UCSD-AML1 (cell line): ENCODE measurements around the gene PIK3C2G.

Source experiments
- DNase-seq: peaks from one replicate; lab custom pipeline; 2025; ENCODE audit not compliant: unreplicated experiment; lab: John Stamatoyannopoulos, UW

Gene PIK3C2G

DNA sequence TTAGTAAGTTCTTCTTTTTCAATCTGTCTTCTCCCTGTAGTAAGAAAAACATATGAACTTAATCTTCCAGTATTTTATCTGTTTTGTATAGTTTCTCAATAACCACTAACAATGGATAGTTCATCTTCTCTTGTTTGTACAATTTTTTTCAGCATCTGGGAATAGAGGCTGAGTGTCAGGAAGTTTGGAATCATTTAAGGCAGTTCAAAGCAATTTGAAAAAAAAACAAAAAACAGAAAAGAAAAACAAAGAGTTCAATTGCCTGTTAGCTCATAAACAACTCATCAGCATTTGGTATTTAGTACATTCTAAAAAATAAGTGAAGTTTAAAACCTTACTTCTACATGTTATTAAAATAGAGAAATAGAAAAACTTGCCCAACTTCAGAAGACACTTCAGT, 359.7 kb downstream of the PIK3C2G start:
- DNase-seq = no peak

DNA sequence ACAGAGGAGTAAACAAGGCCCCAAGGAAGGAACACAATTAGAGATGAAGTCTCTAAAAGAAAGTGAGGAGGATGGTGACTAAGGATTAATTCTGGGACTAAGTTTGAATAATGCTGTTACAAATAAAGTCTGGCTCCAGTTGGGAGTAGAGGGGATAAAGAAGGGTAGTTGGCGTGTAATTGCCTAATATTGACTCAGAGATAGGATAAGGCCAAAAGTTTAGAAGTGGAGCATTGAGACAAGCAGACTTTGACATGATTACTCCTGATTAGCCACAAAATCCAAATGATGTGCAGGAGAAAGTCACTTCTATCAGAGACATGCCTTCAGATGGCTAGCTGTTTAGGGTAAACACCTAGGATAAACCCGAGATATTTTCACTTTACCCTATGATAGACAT, 368.1 kb downstream of the PIK3C2G start:
- DNase-seq = no peak

DNA sequence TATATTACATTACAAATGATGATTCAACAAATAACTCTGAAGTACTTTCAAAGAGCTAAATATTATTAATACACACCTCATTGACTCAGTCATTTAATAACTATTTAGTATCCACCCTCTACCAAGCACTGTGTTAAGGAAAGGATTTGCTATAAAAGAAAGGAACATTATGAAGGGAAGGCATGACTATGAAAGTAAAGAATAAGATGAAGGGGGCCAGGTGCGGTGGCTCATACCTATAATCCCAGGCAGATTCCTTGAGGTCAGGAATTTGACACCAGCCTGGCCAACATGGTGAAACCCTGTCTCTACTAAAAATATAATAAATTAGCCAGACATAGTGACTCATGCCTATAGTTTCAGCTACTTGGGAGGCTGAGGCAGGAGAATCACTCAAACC, 368.6 kb downstream of the PIK3C2G start:
- no peak for DNase-seq

DNA sequence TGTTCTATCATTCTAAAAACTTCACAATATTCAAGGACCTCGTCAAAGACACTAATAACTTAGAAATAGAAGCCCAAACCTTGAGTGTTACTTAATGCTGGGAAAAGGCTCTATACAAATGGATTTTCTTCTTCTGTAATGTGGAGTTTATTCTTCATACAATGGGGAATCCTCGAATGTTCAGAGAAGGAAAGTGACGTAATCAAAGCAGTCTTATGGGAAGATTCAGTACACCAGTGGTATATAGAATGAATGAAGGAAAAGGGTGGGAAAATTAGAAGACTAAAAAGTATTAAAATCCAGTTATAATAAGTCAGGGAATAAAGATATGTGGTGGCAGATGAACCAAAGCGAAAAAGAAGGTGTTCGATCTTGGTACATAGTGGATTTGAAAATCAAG, 370.0 kb downstream of the PIK3C2G start:
- DNase-seq = no peak

DNA sequence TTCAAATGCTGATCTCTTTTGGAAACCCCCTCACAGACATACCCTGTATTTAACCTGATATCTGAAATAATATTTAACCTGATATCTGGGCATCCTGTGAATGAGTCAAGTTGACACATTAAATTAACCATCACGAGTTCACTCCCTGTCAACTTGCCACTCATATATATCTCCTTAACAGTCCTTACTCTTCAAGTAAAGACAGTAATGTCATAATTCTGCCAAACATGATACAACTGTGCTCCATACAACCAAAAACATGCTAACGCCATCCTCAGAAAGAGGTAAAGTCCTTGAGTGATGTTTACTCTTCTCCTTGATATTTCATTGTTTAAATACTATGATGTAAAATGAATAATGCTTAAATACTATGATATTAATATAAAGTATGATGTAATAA, 371.5 kb downstream of the PIK3C2G start:
- no peak for DNase-seq

DNA sequence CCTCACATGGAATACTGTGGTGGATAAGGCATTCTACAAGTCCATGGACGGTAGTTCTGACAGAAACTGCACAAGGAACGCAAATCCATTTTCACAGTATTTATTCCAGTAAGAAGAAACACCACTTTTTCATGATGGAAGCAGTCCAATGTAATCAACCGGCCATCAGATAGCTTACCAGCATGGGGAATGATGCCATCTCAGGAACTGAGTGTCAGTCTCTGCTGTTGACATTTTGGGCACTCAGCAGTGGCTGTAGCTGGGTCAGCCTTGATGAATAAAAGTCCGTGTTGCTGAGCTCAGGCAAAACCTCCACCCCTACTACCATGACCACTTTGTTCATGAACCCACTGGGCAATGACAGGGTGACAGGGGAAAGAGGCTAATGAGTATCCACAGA, 373.1 kb downstream of the PIK3C2G start:
- DNase-seq = no peak

DNA sequence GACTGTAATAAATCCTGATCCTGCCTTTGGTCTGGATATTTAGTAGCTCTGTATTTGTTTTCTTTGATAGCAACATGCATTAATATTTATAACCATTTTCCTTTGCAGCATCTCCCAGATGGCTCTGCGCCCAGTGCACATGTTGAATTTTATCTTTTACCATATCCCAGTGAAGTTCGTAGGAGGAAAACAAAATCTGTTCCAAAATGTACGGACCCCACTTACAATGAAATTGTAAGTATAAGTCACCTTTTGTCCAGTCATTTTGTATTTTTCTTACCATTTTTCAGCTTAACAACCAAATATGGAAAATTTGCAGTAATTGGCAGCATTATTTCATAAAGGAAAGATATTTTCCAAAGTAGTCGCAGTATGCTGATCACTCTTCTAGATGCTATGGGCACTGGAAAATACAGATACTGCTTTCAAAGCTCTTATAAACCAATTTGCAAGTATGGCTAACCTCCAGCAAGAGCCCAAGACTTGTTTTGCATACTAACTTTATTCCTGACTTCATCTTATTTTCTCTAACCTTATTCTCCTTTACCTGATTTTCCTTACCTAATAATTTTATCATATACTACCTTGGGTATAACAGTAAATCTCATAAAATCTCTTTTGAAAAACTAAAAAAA, 379.1 kb downstream of the PIK3C2G start:
- no peak for DNase-seq

DNA sequence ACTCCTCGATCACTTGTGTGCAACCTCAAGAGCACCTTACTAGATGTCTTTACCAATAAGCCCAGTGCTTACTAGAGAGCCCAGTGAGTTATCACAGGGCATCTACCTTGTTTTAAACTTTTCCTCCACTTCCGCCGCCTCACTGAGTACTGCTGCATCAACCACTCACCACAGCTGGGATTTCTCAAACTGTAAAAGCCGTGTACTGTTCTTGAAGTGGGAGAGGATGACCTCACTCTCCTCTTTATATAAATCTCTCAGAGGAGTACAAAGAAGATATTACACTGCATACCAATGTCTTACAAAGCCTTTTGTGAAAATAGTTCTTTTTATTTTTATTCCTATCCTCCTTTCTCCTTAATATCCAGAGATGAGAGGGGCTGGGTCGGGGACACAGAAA, 382.4 kb downstream of the PIK3C2G start:
- DNase-seq = no peak

DNA sequence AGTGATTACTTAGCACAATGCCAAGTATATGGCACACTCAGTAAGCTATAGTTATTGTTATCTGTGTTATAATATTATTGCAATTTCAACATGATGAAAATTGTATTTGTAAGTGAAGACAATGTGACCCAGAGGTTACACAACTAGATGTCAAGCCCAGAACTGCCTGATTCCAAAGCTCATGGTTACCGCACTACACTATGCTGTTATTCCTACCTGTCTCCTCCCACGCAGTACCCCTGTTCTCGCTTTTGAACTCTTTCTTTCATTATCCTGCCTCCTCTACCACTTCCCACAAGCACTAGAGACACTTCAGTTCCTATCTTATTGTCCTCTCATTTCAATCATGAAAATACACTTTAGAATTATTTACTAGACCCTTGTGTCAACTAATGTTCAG, 383.2 kb downstream of the PIK3C2G start:
- DNase-seq = no peak

DNA sequence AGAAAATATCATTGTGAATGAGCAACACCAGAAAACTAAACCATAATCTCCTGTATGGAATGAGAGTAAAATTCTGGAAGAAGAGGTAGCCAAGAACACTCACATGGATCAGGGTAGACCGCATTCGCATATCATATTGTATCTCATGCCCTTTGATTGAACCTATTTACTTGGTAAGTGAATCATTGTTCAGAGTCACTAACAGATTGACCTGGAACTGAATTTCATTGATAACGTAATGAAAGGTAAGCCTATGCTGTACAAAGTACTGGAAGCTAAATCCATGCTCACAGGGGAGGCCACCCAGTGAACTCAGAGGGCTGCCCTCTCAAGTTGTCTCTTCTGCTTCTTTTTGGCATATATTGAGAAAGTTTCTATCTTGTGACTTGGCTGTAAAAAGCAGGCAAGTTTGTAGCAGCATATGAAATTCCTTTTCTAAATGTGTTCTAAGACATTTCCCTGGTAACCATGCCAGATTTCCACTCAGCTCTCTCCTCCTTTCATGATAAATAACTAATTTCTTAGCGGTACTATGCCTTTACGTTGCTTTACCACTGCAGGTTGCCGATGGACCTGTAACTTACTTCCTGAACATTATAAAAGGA, 385.1 kb downstream of the PIK3C2G start:
- DNase-seq = no peak

DNA sequence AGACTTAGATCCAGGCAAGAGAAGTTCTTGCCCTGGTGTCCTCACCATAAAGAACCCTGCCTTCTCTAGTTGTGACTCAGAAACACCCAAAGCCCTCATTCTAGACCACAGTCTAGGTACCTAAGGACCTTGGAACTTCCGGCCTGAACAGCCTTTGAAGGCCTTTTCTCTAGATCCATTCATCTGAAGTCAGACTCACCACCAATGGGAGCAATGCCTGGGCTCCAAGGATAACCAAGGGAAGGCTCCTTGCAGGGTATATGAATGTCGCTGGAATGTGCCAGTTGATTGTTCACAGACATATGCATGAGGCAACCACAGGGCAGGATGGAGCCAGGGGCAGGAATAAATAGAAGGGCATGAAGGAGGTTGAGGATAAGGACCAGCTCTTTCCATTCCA, 390.2 kb downstream of the PIK3C2G start:
- DNase-seq = no peak

DNA sequence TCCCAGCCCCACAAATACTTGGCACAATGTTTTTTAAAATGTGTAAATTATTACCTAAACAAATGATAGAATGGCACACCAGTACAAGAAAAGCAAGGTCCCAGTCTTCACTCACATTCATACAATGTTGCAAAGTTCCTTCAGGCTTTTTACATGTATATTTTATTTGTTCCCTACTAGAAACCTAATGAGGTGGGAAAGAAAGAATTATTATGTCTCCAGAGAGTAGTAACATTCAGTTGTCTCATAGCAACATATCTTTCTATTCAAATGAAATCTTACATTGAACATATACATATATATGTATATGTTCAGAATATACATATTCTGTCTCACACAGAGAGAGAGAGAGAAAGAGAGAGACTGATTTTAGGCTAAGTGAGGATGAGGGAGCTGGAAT, 391.3 kb downstream of the PIK3C2G start:
- no peak for DNase-seq

DNA sequence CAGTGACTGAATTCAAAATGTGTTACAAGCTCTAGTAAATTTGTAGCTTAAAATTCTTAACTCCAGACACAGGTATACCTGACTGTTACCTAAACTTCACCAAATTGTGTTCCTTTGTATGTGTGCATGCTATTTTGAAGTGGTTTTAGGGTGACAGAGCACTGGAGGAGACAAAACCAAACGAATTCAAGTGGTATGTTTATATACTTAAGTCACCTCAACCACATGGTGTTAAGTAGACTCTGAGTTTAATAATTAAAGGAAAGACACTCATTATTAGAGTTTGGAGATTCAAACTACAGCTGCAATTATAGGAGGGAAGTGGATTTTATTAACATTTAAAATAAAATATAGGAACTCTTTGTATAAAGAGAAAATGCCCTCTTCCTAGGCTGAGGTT, 392.1 kb downstream of the PIK3C2G start:
- no peak for DNase-seq

DNA sequence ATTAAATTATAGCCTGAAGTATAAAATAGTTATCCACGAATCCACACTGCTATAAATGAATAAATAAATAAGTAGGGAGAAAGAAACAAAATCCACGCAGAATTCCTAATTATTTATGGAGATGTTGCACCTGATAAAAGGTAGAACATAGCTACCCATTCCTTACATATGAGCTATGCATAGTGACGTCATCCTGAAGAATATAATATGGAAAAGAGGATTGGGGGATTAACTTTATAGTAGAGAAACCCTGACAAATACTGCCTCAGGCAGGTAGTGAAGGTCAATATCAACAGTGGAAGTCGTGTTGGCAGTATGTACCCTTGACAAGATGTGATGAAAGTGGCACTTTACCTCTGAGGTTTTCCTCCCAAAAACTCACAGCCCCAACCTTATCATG, 394.0 kb downstream of the PIK3C2G start:
- DNase-seq = no peak

DNA sequence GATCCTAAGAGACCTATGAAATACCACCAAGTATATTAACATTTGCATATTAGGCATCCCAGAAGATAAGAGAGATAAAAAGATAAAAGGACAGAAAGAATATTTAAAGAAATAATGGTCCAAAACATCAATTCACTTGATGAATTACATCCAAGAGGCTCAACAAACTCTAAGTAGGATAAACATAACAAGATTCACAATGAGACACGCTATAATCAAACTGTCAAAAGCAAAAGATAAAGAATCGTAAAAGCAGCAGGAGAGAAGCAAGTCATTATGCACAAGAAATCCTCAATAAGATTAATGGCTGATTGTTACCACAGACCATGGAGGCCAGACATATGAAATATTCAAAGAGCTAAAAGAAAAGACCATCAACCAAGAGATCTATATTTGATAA, 396.9 kb downstream of the PIK3C2G start:
- DNase-seq = no peak

DNA sequence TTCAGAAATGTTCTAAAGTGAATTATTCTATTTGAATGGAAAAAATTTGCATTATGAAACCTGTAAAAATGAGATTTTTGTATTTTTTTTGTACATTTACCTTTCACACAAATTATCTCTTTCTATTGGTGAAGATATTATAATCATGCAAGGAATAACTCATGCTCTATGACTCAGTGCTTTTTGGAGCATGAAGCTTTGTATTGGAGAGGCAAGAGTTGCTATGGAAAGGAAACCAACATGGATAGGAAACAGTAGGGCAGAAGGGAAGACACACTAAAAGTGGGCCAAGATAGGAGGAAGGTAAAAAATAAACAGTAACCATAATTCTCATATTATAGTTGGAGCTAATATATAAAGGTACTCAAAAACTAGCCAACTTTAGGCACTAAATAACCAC, 397.5 kb downstream of the PIK3C2G start:
- no peak for DNase-seq

DNA sequence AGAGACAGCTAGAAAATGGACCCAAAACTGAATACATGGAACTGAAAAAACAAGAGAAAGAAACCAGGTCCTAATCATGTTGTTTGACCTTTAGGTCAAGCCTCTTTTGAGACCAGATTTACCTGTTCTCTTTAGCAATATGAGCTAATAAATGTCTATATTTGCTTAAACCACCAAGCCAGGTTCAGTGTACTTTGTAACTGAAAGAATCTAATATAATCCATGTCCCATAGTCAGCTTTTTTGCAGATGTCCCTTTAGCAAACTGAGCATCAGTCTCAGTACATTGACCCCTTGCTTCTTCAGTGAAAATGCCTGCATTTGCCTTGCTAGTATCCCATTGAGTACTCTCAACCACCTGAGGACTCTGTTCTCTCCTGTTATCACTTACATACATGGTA, 414.8 kb downstream of the PIK3C2G start:
- no peak for DNase-seq

DNA sequence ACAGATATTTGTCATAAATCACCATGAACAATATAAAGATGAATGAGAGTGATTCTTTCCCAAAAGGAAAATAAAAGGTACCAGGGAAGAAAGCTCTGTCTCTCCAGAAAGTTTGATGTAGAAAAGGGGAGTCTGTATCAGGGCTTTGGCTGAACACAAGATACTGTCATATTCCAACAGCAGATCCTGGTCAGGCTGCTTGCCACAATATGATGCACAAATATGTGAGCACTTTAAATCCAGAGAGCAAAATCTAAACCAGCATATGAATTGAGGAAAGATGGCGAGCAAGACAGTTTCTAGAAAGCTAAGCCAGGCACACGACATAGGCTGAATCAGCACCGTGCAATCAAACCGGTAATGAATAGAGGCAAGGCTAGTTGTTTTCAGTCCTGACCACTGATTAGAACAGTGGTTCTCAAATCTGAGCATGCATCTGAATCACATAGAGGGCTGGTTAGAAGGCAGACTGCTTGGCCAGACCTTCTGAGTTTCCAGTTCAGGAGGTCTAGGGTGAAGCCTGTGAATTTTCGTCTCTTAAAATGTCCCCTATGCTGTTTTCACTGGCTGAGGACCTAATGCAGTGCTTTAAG, 415.8 kb downstream of the PIK3C2G start:
- DNase-seq = no peak

DNA sequence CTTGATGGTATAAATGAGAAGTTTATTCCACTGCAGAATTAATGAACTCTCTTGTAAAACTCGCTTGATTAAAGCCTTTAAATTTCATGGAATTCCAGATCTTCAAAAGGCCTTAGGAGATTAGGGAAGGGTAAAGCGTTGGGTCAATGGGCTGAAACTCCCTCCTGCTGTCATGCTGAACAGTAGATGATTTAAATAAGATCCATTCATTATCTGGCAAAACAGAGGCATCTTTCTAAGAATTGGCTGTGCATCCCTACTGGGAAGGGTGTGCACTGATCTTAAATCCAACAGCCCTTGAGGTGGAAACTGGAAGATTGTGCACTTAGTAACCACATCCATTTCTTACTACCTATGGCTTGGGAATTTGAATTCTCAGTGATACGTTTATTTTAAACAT, 420.5 kb downstream of the PIK3C2G start:
- DNase-seq = no peak

DNA sequence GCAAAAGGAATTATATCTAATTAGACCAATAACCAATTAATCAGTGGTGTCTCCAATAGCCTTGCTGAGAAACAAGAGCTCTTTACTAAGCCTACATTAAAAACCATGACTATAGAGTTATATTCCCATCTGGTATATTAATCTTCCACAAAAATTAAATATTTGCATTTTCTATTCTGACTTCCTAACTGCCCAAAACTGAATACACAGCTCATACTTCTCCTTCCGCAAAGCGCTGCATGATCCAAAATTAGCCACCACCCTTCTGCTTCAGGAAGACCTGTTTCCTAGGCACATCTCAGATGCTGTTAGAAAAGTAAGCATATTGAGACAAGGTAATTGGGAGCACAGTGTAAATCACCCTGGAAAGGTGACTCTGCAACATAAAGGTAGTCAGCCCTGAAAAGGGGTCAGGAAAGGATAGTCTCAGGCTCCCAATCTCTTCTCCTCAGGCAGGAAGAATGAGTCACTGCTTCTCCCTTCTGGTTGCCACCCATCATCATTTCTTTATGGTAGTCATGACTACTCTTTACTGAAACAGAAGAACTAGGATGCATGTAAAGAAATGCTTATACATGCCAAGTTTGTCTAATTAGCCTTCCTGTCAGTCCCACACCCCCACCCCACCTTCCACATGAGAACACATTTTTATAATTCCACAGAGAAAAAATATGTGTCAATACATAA, 422.2 kb downstream of the PIK3C2G start:
- DNase-seq = peak; percentile 10

DNA sequence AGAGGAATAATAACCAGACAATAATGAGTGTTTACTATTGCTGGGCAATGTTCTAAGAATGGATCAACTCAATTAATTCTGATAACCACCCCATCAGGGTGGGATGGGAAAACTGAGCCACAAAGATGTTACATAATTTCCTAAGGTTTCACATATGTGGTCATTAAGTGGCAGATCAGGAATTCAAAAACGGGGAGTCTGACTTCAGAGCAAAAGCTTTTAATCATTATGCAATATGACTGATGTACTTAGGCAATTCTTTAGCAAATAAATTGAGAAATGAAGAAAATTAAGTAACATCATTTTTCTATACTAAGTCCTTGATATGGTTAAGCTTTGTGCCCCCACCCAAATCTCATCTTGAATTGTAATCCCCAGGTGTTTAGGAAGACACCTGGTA, 423.1 kb downstream of the PIK3C2G start:
- DNase-seq = no peak

DNA sequence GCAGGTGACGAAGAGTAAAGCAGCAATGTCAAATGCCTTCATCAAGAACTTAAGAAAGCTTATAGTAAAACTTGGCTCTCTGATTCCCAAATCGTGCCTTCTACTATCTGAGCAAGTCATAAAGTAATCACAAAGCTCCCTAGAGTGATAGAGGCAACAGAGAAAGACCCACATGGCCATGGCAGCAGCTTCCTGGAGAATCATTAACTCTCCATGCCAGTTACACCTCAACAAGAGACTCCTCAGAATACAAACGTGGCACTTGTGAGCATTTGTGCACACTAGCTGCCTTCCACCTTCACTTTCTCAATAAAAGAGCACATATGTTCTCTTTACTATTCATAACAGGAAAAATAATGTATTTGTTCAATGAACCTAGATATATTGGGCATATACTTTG, 428.5 kb downstream of the PIK3C2G start:
- no peak for DNase-seq
